ENCODE data around the gene ZBED2.

- TF ChIP-seq POLR2A (IDR thresholded peaks at IDR 0.05) (no peak), CTCF (IDR thresholded peaks at IDR 0.05 in 4 of 5, conservative IDR thresholded peaks at IDR 0.05 in 1 of 5) (no peak)
These were observed 3.0 kb downstream of the ZBED2 start for GRCh38 chr3:111592143-111592542.
